HG02571 (cell line): Measurements from ENCODE around the gene ITPR1.

Experiments
- ATAC-seq: cut with Tn5 transposase; IDR thresholded peaks from one replicate; pipeline ENCODE4 v1.9.1; 2021; ENCODE audit warnings: mild to moderate bottlenecking, moderate library complexity; ENCODE audit not compliant: unreplicated experiment

Gene ITPR1

DNA sequence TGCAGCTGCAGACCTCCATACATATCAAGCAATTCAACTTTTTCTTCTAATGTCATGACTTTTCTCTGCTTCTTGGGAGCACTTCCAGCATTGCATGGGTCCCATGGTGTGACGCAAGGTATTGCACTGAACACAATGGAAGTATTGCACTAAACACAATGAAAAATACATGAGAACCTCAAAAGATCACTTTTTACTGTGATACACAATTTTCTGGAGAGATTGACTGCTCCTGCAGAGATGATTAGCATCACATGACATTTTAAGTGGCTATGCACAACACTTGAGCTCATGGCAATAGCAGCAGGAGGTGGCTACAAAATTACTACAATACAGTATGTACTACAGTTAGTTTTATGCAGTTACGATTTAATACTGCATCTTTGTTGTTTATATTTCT lies 372.6 kb downstream of the ITPR1 start:
- no peak for ATAC-seq

DNA sequence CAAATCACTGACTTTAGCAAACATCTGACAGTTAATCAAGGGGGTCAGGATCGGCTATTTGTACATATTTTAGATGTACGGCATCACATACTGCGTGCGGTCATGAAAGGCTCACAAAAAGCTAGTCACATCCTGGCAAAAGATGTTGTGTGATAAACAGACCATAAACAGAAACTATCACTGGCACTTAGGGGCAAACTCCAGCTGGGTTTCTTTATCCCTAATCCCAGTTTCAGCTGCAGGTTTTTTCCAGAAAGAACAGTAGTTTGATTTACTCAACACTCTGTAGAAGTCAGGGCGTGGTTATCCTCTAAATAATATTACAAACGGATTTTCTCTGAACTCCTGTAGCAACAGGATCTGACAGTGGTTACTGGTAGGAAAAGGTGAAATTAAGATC lies 373.7 kb downstream of the ITPR1 start:
- ATAC-seq = no peak

DNA sequence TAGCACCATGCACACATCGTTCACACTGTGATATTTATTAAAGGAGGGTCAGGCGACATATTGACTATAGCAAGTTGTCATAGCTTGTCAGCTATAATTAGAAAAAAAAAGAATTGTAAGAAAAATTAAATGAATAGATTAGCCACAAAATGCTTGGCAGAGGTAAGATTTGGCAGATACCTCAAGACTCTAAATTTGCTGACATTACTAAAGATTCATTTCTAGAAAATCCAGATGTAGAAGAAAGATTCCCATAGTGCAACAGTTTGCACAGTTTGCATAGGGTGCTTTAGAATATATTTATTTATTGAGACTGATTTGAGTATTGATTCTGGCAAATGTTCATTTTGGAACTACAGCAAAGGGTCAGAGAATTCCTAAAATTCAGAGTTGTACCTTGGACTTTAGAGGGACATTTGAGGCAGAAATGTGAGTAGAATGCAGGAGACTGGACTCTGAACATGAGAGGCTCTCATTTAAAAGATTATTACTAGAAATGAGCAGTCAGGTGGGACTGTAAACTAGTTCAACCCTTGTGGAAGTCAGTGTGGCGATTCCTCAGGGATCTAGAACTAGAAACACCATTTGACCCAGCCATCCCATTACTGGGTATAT lies 384.1 kb downstream of the ITPR1 start:
- ATAC-seq = no peak

DNA sequence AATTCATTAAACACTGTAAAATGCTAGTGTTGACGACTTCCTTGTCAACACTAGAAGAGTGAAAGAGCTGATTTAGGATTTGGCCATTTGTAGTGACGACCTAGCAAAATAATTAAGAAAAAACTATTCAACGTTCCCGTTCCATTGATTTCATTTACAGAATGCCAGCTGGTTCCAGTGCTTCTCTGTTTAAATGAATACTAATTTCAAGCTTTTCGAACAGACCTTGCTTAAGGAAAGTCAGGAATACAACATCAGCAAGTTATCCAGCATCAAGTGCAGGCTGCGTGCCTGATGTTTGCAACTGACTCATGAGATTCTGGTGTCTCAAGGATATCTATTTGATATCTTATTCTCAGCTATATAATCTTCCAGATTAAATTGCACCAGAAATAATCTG lies 387.7 kb downstream of the ITPR1 start:
- no peak for ATAC-seq

DNA sequence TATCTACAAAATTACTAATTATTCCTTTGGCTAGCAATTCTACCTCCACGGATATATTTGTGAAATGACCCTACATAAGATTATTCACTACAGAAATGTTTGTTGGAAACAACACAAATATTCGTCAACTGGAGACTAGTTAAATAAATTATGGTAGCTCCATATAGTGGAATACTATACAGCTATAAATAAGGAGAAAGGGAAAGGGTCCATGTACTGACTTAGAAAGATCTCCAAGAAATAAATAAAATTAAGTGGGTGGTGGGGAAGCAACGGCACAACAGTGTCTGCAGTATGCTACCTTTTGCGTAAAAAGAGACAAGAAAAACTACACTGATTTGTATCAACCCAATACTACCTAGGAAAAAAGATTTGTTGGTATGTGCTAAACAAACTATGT lies 389.4 kb downstream of the ITPR1 start:
- ATAC-seq = no peak

DNA sequence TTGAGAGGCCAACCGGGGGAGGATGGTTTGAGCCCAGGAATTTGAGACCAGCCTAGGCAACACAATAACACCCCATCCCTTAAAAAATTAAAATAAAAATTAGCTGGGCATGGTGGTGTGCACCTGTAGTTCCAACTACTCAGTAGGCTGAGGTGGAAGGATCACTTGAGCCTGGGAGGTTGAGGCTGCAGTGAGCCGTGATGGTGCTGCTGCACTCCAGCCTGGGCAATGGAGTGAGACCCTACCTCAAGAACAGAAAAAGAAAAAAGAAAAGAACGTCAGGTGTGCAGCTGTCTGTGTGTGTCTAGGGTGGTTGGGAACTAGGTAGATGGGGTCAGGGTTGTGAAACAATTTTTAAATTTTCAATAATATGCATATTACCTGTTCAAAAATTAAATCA lies 389.9 kb downstream of the ITPR1 start:
- no peak for ATAC-seq

DNA sequence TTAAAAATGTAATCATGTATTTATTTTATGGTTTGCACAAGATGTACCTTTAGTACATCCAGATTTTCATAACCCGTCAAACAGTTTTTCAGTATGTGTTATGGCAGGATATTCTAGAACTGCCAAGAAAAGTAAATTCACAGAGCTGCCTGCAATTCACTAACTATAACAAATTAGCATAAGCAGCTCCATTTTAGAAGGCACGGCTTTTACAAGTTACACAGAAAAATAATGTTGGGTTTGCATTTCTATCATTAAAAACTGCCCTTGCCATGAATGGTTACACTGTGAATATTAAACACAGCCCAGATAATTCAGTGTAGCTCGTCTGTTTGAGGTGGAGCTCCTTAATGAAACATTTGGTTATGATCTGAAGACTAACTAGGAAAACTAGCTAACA lies 391.7 kb downstream of the ITPR1 start:
- no peak for ATAC-seq

DNA sequence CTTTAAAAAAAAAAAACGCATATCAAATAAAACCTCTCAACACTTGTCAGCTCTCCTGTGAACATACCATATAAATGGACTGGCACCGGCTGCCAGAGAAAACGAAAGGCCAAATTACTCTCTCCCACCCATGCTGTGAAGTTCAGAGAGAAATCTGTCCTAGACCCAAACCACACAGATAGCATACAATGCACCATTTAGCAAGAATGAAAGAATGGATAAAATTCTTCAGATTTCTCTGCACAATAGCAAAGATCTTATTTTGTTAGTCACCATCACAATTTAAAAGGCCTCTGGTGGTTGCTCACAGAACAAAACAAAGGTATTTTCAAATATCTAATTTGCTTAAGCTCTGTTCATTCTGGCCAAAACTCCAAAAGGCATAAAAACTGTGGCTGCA lies 392.2 kb downstream of the ITPR1 start:
- ATAC-seq = no peak

DNA sequence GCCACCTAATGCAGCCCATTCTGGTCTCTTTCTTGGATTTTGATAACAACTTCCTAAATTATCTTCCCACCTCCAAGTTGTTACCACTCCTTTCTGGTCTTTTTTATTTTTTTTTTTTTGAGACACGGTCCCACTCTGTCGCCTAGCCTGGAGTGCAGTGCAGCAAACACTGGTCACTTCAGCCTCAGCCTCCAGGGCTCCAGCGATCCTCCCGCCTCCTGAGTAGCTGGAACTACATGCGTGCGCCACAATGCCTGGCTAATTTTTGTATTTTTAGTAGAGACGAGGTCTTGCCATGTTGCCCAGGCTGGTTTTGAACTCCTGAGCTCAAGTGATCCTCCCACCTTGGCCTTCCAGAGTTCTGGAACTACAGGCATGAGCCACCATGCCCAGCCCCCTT lies 393.3 kb downstream of the ITPR1 start:
- ATAC-seq = no peak

DNA sequence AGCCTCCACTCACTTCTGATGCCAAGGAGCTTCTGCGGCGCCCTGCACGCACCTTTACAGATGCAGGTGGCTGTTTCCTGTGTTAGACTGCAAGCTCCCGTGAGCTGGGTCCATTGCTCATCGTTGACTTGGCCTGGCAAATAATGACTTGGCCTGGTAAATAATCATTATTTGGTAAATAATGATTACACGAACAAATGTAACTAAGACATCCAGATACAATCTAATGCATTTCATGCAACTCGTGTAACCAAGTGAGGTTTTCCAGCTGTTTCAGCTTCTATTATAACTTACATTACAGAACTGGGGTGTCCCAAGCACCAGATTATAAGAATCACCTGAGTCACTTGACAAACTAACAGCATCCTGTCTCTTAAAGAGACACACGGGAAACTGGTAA lies 394.0 kb downstream of the ITPR1 start:
- ATAC-seq = no peak

DNA sequence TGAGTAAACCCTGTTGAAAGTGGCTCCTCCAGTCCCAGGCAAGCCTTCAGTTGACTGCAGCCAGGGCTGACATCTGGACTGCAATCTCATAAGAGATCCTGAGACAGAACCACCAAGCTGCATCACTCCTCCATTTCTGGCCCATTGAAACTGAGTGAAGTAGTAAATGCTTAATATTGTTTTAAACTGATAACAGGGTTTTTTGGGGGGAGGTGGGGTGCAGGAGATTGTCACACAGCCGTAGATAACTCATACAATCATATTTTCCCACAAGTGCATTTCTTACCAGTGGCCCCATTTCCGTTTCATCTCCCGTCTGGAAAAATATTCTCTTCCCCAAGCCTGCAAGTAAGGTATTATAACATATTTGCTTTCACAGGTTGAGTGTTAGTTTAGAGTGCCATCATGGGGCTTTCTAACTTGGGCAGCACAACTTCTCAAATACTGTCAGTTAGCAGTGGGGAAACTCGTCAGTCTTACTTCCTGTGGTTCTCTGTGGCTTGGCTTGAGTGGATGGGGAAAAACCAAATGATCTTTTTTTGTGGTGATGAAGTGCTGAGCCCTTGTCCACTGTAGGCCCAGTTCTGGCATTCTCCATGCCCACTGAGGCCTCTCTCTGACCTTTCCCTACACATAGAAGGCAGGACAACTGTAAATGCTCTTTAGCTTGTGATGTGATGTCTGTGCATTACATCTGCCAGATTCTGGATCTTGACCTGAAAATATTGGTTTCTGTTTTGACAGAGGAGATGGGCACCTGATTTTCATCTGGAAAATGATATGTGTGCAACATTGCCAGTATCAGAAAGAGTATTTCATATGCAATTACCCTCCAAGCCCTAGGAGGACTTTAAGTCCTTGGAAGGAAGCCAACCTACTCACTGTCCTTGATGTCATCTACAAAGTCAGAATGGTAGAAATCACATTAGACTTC lies 396.0 kb downstream of the ITPR1 start:
- ATAC-seq = peak; percentile 78

DNA sequence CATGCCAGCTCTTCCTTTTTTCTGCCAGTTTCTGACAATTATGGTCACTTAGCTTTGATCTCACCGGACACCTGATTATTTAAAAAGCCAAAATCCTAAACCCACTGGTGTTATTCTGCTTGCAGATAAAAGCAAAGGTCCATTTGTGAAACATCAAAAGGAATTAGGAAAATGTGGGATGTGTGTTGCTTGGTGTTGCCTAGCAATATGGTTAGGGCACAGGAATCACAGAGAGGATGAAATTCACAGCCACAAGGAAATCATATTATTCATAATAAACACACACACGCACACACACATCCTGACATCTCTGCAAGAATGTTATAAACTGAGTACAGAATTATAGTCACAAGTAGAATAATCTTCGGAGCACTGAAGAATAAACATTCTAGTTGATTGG lies 396.7 kb downstream of the ITPR1 start:
- no peak for ATAC-seq

DNA sequence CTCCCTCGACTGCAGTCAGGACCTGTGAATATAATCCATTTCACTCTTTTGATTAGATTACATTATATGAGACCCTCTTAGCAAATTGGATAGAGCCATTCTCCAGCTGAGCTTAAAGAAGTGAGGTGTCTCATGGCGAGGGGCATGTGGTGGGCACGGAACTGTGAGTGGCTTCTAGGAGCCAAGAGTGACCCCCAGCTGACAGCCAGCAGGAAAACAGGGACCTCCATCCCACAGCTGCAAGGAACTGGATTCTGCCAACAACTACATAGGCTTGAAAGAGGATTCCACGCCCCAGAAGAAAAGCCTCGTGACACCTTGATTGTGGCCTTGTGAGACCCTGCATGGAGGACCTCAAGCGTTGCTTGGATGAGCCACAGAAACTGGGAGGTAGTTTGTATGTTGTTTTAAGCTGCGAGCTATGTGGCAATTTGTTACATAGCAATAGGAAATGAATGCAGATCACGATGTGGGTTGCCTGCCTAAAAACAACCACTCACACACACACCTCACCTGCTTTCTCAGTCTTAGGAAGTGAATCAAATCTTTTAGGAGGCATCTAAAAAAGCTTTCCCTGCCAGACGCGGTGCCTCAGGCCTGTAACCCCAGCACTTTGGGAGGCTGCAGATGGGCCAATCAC lies 401.9 kb downstream of the ITPR1 start:
- ATAC-seq = no peak

DNA sequence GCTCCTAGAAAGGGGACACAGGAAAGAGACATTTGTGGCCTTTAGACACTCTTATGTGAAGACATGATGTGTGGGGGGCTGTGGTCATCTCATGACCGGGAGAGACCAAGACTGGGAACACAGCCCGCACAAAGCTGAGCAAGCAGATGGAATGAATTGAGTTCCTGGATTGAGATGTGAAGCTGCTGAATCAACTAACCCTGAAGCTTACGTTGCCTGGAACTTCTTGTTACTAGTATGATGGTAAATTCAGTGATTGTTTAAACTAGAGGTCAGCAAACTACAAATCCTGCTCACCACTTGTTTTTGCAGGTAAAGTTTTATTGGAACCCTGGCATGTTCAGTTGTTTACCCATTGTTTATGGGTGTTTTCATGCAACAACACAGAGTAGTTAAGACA lies 402.7 kb downstream of the ITPR1 start:
- ATAC-seq = no peak
